Astrocyte (in vitro differentiated cells and primary cell): ENCODE results near the gene MAP3K3. TPM values are rescaled to one million over a fixed set of nuclear protein-coding genes. Genes with fewer than 3 reads are reported as not detected.

Experiments
- DNase-seq: peaks from one replicate; pipeline ENCODE4 v3.0.0-alpha.2; 2010; ENCODE audit warnings: low read depth
- FAIRE-seq: peaks from 2 replicates; lab custom pipeline; 2011; peaks lifted over from hg19 to GRCh38; lab: Jason Lieb, UNC
- H2AFZ ChIP-seq: 2 replicates; pipeline ENCODE4 v1.6.0; 2012; ENCODE audit warnings: low read depth, low read length, inconsistent platforms
- H3K27ac ChIP-seq: 2 replicates; pipeline ENCODE4 v1.5.1; 2011; ENCODE audit warnings: low read depth, low read length, inconsistent platforms
- H3K27me3 ChIP-seq: 2 replicates; pipeline ENCODE4 v1.6.0; 2011; ENCODE audit warnings: low read length, inconsistent platforms; ENCODE audit not compliant: insufficient read depth
- H3K36me3 ChIP-seq: 2 replicates; pipeline ENCODE4 v1.5.1; 2011; ENCODE audit warnings: low read length, inconsistent platforms; ENCODE audit not compliant: insufficient read depth
- H3K4me1 ChIP-seq: 2 replicates; pipeline ENCODE4 v1.5.1; 2011; ENCODE audit warnings: low read length, inconsistent platforms; ENCODE audit not compliant: insufficient read depth
- H3K4me2 ChIP-seq: 2 replicates; pipeline ENCODE4 v1.6.0; 2012; ENCODE audit warnings: low read length, inconsistent platforms
- H3K4me3 ChIP-seq: 2 replicates; pipeline ENCODE4 v1.5.1; 2011; ENCODE audit warnings: low read depth, mild to moderate bottlenecking, low read length, inconsistent platforms; ENCODE audit not compliant: insufficient read depth
- H3K79me2 ChIP-seq: 2 replicates; pipeline ENCODE4 v1.6.0; 2012; ENCODE audit warnings: mild to moderate bottlenecking, low read length, inconsistent platforms; ENCODE audit not compliant: insufficient read depth
- H3K9ac ChIP-seq: 2 replicates; pipeline ENCODE4 v1.6.0; 2012; ENCODE audit warnings: mild to moderate bottlenecking, low read length, inconsistent platforms
- H3K9me3 ChIP-seq: 2 replicates; pipeline ENCODE4 v1.5.1; 2012; ENCODE audit warnings: low read depth, mild to moderate bottlenecking, low read length, inconsistent platforms; ENCODE audit not compliant: insufficient read depth
- H4K20me1 ChIP-seq: 2 replicates; pipeline ENCODE4 v1.6.0; 2012; ENCODE audit warnings: low read length, inconsistent platforms; ENCODE audit not compliant: insufficient read depth
- H3K27ac Mint-ChIP-seq: one replicate; pipeline ENCODE4 v1.8.0; 2021; ENCODE audit warnings: mild to moderate bottlenecking, mixed read lengths; ENCODE audit not compliant: unreplicated experiment
- H3K27me3 Mint-ChIP-seq: one replicate; pipeline ENCODE4 v1.8.0; 2021; ENCODE audit warnings: low read depth, mixed read lengths; ENCODE audit not compliant: unreplicated experiment
- H3K36me3 Mint-ChIP-seq: one replicate; pipeline ENCODE4 v1.8.0; 2021; ENCODE audit warnings: low read depth, mixed read lengths; ENCODE audit not compliant: unreplicated experiment
- H3K4me1 Mint-ChIP-seq: one replicate; pipeline ENCODE4 v1.8.0; 2021; ENCODE audit warnings: low read depth, mixed read lengths; ENCODE audit not compliant: unreplicated experiment
- H3K4me3 Mint-ChIP-seq: one replicate; pipeline ENCODE4 v1.8.0; 2021; ENCODE audit warnings: mild to moderate bottlenecking, moderate library complexity, mixed read lengths; ENCODE audit not compliant: unreplicated experiment
- H3K9me3 Mint-ChIP-seq: one replicate; pipeline ENCODE4 v1.8.0; 2021; ENCODE audit warnings: mild to moderate bottlenecking, mixed read lengths; ENCODE audit not compliant: unreplicated experiment
- EZH2 ChIP-seq: IDR thresholded peaks from 2 replicates; pipeline ENCODE4 v1.6.1; 2012; ENCODE audit warnings: mild to moderate bottlenecking, low read length, inconsistent platforms; ENCODE audit not compliant: insufficient read depth
- total RNA-seq: library from RNA; stranded (reverse); gene quantifications from 2 replicates; pipeline ENCODE4 v1.2.1, GENCODE V29; 2021
- TF ChIP-seq, protein P1 (sequence below): IDR thresholded peaks from 2 replicates; pipeline ENCODE4 v1.5.1; 2011; ENCODE audit warnings: low read depth, mild to moderate bottlenecking, inconsistent platforms, low read length, moderate library complexity; ENCODE audit not compliant: insufficient read depth

The MAP3K3 gene
- total RNA-seq, 1 donor from 2014 or later: 30.5 TPM

DNA sequence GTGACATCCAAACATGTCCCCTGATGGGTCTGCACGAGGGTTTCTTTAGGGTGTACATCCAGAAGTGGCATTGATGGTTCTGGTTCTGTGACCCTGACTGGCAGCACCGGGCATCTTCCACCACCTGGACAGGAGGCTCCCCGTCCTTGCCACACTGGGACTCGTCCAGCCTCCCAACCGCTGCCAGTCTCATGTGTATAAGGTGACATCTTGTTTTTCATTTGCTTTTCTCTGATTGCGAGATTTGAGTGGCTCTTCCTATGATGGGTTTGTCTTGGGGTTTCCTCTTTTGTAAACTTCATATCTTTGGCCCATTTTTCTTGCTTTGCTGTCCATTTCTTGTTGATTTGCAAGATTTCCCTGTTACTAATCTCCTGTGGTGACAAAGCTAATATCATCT is 86.9 kb downstream of the MAP3K3 start:
- Histone ChIP-seq H3K9ac (no peak overlapping the region), H3K79me2 (no peaks in the 10 kb centered on the region), H3K4me3 (no peak overlapping the region), H3K27me3 (no peaks in the 10 kb centered on the region), H3K4me2 (no peak overlapping the region), H4K20me1 (peaks cover 1% of the 10 kb centered on the region), H3K36me3 (peaks cover 18% of the 10 kb centered on the region), H3K4me1 (no peaks in the 10 kb centered on the region), H3K9me3 (no peaks in the 10 kb centered on the region), H2AFZ (no peak overlapping the region), H3K27ac (no peak overlapping the region)
- H3K27ac Mint-ChIP-seq: no peak overlapping the region
- no peaks in the 10 kb centered on the region for H3K4me1 Mint-ChIP-seq
- peaks cover 25% of the 10 kb centered on the region for H3K36me3 Mint-ChIP-seq
- DNase-seq: no peak
- H3K9me3 Mint-ChIP-seq: no peaks in the 10 kb centered on the region
- H3K4me3 Mint-ChIP-seq: no peak overlapping the region
- H3K27me3 Mint-ChIP-seq: no peaks in the 10 kb centered on the region
- FAIRE-seq: no peak
- TF ChIP-seq, protein P1, sequence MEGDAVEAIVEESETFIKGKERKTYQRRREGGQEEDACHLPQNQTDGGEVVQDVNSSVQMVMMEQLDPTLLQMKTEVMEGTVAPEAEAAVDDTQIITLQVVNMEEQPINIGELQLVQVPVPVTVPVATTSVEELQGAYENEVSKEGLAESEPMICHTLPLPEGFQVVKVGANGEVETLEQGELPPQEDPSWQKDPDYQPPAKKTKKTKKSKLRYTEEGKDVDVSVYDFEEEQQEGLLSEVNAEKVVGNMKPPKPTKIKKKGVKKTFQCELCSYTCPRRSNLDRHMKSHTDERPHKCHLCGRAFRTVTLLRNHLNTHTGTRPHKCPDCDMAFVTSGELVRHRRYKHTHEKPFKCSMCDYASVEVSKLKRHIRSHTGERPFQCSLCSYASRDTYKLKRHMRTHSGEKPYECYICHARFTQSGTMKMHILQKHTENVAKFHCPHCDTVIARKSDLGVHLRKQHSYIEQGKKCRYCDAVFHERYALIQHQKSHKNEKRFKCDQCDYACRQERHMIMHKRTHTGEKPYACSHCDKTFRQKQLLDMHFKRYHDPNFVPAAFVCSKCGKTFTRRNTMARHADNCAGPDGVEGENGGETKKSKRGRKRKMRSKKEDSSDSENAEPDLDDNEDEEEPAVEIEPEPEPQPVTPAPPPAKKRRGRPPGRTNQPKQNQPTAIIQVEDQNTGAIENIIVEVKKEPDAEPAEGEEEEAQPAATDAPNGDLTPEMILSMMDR: no peak
- TF ChIP-seq EZH2: no peak

DNA sequence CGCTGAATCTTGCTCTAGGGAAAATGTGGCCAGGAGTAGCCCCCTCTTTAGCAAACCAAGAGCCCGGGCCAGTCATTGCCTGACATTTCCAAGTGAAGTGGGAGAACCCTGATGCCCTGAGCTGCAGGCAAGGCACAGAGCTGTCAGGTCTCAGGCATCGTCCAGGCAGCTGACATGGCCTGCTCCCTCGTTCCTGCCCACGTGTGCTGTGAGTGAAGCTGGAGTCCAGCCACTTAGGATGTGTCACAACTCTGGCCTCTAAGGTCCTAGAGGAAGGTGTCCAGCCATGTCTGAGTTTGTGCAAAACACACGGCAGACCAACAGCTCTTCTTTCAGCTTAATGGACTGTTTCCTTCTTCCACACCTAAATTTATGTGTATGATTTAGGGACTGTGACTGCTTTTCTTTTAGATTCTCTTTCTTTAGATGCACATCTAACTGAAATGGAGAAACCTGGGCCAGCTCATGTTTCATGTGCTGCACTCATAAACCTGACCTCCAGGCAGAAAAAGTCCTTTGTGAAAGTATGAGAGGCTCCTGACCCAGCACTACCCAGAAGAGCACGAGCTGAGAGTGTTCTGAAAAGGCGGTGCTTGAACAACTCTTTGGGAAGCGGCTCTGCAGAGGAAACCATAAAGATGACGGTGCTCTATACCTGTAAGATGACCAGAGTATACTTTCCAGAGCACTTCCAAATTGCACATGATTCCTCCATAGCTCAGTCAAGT is 92.5 kb downstream of the MAP3K3 start:
- H3K79me2 ChIP-seq: no peaks in the 10 kb centered on the region
- Mint-ChIP-seq H3K36me3 (peaks cover 17% of the 10 kb centered on the region), H3K27ac (no peak overlapping the region), H3K9me3 (no peaks in the 10 kb centered on the region), H3K27me3 (no peaks in the 10 kb centered on the region), H3K4me1 (peaks cover 9% of the 10 kb centered on the region), H3K4me3 (no peak overlapping the region)
- no peaks in the 10 kb centered on the region for H3K27me3 ChIP-seq
- no peak overlapping the region for H3K4me3 ChIP-seq
- FAIRE-seq: no peak
- no peaks in the 10 kb centered on the region for H3K4me1 ChIP-seq
- peaks cover 10% of the 10 kb centered on the region for H3K36me3 ChIP-seq
- TF ChIP-seq, protein P1: no peak
- TF ChIP-seq EZH2: no peak
- DNase-seq: peak; percentile 34
- H3K9ac ChIP-seq: no peak overlapping the region
- peaks cover 3% of the 10 kb centered on the region for H4K20me1 ChIP-seq
- H2AFZ ChIP-seq: no peak overlapping the region
- H3K27ac ChIP-seq: no peak overlapping the region
- H3K4me2 ChIP-seq: no peak overlapping the region
- H3K9me3 ChIP-seq: no peaks in the 10 kb centered on the region

DNA sequence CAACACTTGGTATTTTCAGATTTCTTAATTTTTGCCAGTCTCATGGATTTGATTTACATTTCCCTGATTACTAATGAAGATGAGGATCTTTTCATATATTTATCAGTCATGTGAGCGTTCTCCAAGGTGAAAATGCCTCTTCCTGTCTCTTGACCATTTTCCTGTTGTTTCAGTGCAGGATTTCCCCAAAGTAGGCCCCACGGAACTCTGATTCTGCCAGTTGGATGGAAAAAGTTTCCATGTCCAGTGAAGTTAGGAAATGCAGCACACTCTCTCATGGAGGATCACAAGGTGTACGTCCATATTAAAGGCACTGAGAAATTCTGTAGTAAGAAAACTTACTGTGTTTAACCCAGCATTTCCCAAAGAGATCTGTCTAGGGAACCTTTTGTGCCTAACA is 94.2 kb downstream of the MAP3K3 start:
- H3K4me3 ChIP-seq: no peak overlapping the region
- DNase-seq: no peak
- no peaks in the 10 kb centered on the region for H3K79me2 ChIP-seq
- H3K4me2 ChIP-seq: no peak overlapping the region
- no peaks in the 10 kb centered on the region for H3K9me3 ChIP-seq
- no peak overlapping the region for H3K9ac ChIP-seq
- Mint-ChIP-seq H3K9me3 (no peaks in the 10 kb centered on the region), H3K27me3 (no peaks in the 10 kb centered on the region), H3K27ac (no peak overlapping the region), H3K4me3 (peak overlapping the region; percentile 43), H3K4me1 (peaks cover 9% of the 10 kb centered on the region), H3K36me3 (peaks cover 5% of the 10 kb centered on the region)
- no peak overlapping the region for H2AFZ ChIP-seq
- TF ChIP-seq, protein P1: no peak
- TF ChIP-seq EZH2: no peak
- H3K27ac ChIP-seq: no peak overlapping the region
- FAIRE-seq: no peak
- H3K27me3 ChIP-seq: no peaks in the 10 kb centered on the region
- H3K4me1 ChIP-seq: no peaks in the 10 kb centered on the region
- peaks cover 3% of the 10 kb centered on the region for H4K20me1 ChIP-seq
- peaks cover 3% of the 10 kb centered on the region for H3K36me3 ChIP-seq
